Frontal cortex (tissue), 4 donors: ENCODE data around the gene CAPZB. TPM values are rescaled to one million over a fixed set of nuclear protein-coding genes. Genes with fewer than 3 reads are reported as not detected.

ENCODE experiments used
- DNase-seq, 2 donors: peaks; one replicate each; pipeline ENCODE4 v3.0.0; 2012; ENCODE audit warnings: low spot score in 2 of 2
- FAIRE-seq: peaks from 2 replicates; lab custom pipeline; 2012; peaks lifted over from hg19 to GRCh38; lab: Jason Lieb, UNC
- total RNA-seq: library from RNA; depleted of rRNA; stranded (reverse); fragments of >200 nt; gene quantifications from one replicate; pipeline ENCODE4 v1.2.3, GENCODE V29; 2014
- donor health status: control.
- donor health status: control.
- donor health status: control.

CAPZB gene
- total RNA-seq, 1 donor from 2014 or later = 47.7 TPM

GRCh38 chr1:19476450-19477190, 8.7 kb downstream of the CAPZB start:
- FAIRE-seq = no peak
- no peak for DNase-seq

DNA sequence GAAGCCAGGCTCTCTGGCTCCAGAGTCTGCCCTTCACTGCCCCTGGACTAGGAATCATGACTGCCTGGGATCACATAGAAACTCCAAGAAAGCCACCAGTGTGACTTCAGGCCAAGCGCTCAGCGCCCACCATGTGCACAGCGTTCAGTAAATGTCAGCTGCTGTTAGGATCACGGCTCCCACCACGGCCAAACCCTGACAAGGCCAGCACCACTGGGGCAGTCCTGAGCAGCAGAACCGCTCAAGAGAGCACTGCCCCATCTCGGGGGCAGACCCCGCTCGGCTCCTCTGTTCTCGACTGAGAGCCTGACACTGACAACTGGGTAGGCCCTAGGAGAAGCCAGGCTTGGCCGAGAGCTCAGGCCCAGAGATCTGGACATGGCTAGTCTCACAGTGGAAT, 10.0 kb downstream of the CAPZB start:
- FAIRE-seq = no peak

GRCh38 chr1:19472174-19472573, 13.2 kb downstream of the CAPZB start:
- DNase-seq (no peak), FAIRE-seq (no peak)

More for the DNA sequence above, 10.0 kb downstream of the CAPZB start:
- DNase-seq = no peak

DNA sequence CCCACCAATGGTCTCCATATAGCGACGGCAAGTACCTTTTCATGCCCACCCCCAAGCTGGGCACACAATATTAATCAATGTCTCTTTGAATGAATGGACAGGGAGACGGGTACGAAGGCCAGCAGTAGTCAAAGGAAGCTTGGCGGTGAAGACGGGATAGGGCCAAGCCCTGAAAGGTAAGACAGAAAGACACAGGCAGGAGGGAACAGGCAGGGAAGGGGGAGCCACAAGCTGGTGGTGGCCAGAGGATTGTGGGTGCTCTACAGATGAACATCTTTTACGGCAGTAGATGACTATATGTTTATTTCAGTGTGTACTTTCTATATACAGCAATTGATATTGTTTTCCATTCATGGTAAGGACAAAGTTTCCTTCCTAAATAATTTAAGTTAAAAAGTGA, 16.3 kb downstream of the CAPZB start:
- FAIRE-seq = no peak
- DNase-seq = no peak

- DNase-seq (no peak), FAIRE-seq (no peak)
Observed at GRCh38 chr1:19468397-19468956, 16.9 kb downstream of the CAPZB start.

- no peak for FAIRE-seq
- no peak for DNase-seq
Observed at GRCh38 chr1:19467199-19468187, 17.8 kb downstream of the CAPZB start.

DNA sequence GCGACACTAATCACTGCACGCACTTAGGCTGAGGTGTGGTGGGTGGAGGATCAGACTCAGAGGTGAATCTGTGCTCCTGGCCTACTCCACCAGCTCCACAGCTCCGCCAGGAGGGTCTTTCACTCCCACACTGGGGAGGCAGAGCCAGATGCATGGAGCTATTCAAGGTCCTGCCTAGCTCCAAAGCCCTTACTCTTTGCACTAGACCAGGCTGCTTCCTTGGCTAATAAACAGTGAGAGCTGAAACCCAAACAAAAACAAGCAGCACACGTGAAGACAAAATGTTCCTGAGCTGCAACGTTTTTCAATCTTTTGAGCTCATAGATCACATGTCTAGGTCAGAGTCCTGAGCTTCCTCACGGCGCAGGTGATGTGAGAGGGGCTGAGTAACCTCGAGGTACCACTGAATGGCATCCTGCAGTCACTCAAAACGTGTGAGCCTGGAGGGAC, 19.2 kb downstream of the CAPZB start:
- no peak for DNase-seq
- FAIRE-seq = no peak

DNA sequence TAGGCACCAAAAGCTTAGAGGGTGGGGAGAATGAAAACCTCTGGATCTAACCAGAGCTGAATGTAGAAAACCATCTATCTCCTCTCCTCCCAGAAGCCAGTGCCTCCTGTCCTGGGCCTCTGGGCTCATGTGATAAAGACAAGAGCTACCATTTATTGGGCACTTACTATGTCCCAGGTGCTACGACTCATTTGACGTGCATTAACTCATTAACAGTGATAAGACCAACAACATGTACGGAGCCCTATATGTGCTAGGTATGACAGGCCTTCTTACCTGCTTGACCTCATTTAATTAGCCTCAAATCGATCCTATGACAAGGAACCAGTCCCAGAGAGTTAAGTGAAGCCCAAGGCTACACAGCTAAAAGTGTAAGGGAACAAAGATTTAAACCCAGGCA, 19.7 kb downstream of the CAPZB start:
- FAIRE-seq = no peak

DNA sequence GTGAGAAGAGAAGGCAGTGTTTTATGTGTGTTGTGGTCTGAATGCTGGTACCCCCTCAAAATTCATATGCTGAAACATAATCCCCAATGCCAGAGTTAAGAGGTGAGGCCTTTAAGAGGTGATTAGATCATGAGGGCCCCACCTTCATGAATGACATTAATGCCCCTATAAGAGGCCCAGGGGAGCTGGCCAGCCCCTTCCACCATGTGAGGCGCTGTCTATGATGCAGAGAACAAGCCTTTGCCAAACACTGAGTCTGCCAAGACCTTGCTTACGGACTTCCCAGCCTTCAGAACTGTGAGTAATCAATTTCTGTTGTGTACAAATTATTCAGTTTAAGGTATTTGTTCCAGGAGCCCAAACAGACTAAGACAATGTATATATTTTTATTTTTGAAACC, 20.2 kb downstream of the CAPZB start:
- DNase-seq (no peak), FAIRE-seq (no peak)

More for the DNA sequence above, 19.7 kb downstream of the CAPZB start:
- DNase-seq = no peak

DNA sequence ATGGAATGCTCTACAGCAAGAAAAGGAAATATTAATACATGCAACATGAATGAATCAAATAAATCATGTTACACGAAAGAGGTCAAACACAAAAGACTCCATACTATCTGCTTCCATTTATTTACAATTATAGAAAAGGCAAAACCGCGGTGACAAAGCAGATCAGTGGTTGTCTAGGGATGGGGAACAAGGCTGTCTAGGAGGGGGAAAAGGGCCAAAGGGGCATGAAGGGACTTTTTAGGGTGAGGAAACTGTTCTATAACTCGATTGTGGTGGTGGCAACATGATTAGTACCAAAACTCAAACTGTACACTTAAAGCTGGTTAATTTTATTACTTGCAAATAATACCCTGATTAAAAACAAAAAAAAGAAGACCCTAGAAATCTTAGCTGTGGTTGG, 20.6 kb downstream of the CAPZB start:
- no peak for FAIRE-seq
- DNase-seq = no peak

DNA sequence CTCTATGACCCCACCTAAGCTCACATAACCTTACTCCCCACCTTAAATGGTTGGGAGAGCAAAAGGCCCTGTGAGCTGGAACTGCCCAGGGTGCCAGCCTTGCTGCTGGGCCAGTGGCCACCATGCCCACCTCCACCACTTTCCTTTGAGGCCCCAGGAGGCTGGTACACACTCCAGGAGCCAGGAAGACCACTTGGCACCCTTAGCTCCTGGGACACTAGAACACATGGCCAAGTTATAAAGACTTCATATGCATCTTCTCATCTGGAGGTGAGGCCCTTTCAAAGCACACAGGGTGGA, 21.9 kb downstream of the CAPZB start:
- FAIRE-seq (no peak), DNase-seq (no peak)

GRCh38 chr1:19462781-19463503, 22.4 kb downstream of the CAPZB start:
- DNase-seq (no peak), FAIRE-seq (no peak)

DNA sequence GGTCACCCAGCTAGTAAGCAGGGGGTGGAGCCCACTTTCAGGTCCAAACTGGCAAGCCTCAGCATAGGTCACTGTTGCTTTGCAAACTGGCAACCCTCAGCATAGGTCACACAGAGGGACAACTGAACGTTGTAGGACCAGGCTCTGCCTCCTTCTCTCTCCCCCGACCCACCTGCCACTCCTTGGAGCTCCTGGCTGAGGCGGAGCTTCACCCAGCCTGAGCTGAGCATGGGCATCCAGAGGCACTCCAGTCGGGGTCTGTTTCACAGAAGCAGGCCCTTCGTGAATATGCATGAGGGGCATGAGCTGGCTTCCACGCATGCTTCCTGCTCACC, 24.2 kb downstream of the CAPZB start:
- no peak for FAIRE-seq
- DNase-seq = no peak

DNA sequence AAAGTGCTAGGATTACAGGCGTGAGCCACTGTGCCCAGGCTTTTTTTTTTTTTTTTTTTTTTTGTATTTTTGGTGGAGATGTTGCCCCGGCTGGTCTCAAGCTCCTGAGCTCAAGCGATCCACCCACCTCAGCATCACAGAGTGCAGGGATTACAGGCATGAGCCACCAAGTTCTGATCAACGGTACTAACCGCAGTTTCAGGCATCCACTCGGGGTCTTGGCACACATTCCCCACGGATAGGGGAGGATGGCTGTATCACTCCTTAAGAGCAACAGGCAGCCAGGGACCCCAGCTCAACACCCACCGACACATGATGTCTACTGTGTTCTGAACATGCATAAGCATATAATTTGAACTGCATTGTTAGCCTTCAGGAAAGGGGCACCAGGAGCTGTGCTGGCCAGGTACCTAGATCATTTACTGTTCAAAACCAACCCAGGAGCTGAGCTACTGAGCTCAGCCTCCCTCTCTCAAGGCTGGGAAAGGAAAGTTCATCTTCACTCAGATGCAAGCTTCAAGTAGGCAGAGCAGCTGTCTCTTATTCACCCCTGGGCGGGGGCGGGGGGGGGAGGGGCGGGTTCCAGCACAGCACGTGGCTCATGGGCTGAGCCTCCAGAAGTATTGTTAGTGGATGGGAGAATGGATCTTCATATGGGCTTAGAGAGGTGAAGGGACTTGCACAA, 24.7 kb downstream of the CAPZB start:
- FAIRE-seq = no peak
- no peak for DNase-seq

DNA sequence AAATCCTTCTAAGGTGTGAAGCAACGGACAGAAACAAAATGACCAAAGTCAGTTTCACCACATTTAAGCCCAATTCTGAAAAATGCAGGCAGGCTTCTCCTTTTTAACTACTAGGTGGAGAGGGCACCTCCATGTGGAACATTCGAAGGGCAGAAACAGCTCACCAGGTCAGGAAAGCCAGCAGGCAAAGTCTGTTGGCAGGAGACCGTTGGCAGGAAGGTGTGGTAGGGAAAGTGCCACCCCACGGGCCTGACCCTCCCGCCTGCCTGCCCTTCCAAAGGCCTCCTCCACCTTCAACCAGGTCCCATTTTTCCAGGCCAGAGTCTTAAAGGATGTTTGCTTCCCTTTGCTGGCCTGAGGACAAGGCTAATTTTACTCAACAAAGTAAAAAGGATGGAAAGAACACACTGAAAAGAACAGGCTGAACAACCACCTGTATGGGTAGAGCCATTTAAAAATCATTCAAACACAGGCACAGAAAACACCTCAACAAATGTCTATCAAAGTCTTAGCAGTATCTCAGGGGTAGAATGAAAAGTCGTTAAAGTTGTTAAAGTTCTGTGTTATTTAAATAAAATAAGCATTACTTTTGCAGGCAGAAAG, 26.4 kb downstream of the CAPZB start:
- DNase-seq (no peak), FAIRE-seq (no peak)

DNA sequence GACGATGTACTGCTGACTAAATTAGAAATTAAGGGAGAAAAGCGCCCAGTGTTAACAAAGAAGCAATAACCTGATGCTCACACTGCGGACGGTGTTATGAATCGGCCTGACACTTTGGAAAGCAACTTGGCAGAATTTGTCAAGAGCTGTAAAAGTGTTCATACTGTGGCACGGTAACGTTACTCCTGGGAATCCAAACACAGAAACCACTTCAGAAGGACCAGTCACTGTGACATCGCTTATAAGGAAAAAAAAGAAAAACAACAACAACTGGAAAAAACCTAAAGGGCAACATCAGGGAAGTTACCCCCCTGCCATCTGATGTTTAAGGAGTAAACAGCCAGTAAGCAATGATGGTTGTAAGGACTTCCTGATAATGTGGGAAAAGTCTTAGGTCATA, 27.7 kb downstream of the CAPZB start:
- no peak for FAIRE-seq
- DNase-seq = no peak

- DNase-seq = no peak
- no peak for FAIRE-seq
Observed at GRCh38 chr1:19456968-19457441, 28.3 kb downstream of the CAPZB start.

DNA sequence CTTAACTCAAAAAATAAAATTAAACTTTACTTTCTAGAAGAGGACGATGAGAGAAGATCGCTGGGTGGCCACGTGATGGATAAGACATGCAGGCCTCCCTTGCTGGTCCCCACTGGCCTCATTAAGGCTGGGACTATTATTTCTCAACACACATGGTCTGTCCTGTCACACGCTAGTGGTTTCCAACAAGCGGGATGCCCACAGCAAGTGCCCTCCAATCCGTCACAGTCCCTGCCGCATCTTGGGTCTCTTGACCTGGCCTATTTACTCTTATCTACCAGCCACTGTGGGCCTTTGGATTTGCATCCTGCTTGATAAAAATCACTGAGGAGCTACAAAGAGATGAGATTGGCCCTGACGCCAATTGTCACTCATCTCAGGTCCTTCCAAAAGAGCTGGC, 30.0 kb downstream of the CAPZB start:
- no peak for DNase-seq
- FAIRE-seq = no peak
